Neural progenitor cell (in vitro differentiated cells): ENCODE results near the gene IGFBP1.

ENCODE experiments used
- CTCF ChIP-seq: fragments of 200-600 bp; sonication (generic); IDR thresholded peaks from 2 replicates; pipeline ENCODE4 v1.5.1; 2017; ENCODE audit warnings: antibody characterized with exemption, mild to moderate bottlenecking
- EZH2phosphoT487 ChIP-seq: fragments of 200-600 bp; sonication (generic); IDR thresholded peaks from 2 replicates; pipeline ENCODE4 v1.6.1; 2017; ENCODE audit warnings: antibody characterized with exemption

- no peak for TF ChIP-seq CTCF
- TF ChIP-seq EZH2phosphoT487 = no peak
These were observed 11.8 kb upstream of the IGFBP1 start for GRCh38 chr7:45876519-45876918.
